OCI-LY7 (cell line): ENCODE measurements around the gene FOXJ2. TPM values are rescaled to one million over a fixed set of nuclear protein-coding genes. Genes with fewer than 3 reads are reported as not detected.

ENCODE experiments used
- BruUV-seq: library from RNA; stranded (reverse); fragments of 400-500 nt; replicated peaks from 2 replicates; lab custom pipeline; 2021; lab: Mats Ljungman, UMichigan
- CTCF ChIA-PET: fragments of 300-600 bp; sonication (Branson Sonifier 250); formaldehyde crosslinking; loops from one replicate; lab custom pipeline; 2022; ENCODE audit warnings: antibody characterized with exemption; ENCODE audit not compliant: unreplicated experiment; lab: Charles Lee
- POLR2A ChIA-PET: fragments of 300-600 bp; sonication (Branson Sonifier 250); formaldehyde crosslinking; loops from one replicate; lab custom pipeline; 2022; ENCODE audit warnings: antibody characterized with exemption; lab: Charles Lee
- DNase-seq: peaks from one replicate; pipeline ENCODE4 v3.0.0-alpha.2; 2015; ENCODE audit warnings: low spot score
- H2AFZ ChIP-seq: fragments of 200-600 bp; sonication (generic), shearing (Covaris generic); 2 replicates; pipeline ENCODE4 v1.6.1; 2014; ENCODE audit warnings: mild to moderate bottlenecking, antibody characterized with exemption, low read length, moderate library complexity
- H3K27ac ChIP-seq: fragments of 200-600 bp; sonication (generic); 2 replicates; pipeline ENCODE4 v1.5.1; 2014; ENCODE audit warnings: mixed run types, low read depth, mild to moderate bottlenecking, moderate library complexity, low read length, inconsistent platforms; ENCODE audit not compliant: poor library complexity, severe bottlenecking
- H3K36me3 ChIP-seq: fragments of 200-600 bp; sonication (generic); 2 replicates; pipeline ENCODE4 v1.6.1; 2014; ENCODE audit warnings: mild to moderate bottlenecking, antibody characterized with exemption, low read length, moderate library complexity, mixed read lengths; ENCODE audit not compliant: insufficient read depth
- H3K4me1 ChIP-seq: fragments of 200-600 bp; sonication (generic); 2 replicates; pipeline ENCODE4 v1.5.1; 2014; ENCODE audit warnings: mild to moderate bottlenecking, low read length; ENCODE audit not compliant: insufficient read depth, poor library complexity, severe bottlenecking
- H3K4me2 ChIP-seq: fragments of 200-600 bp; sonication (generic); 2 replicates; pipeline ENCODE4 v1.6.1; 2014; ENCODE audit warnings: mild to moderate bottlenecking, low read length
- H3K4me3 ChIP-seq: fragments of 200-600 bp; sonication (generic); 2 replicates; pipeline ENCODE4 v1.5.1; 2014; ENCODE audit warnings: mild to moderate bottlenecking, low read depth, low read length; ENCODE audit not compliant: poor library complexity, severe bottlenecking
- H3K79me2 ChIP-seq: fragments of 200-600 bp; sonication (generic); 2 replicates; pipeline ENCODE4 v1.6.1; 2016; ENCODE audit warnings: low read depth, mild to moderate bottlenecking, low read length, moderate library complexity, mixed read lengths; ENCODE audit not compliant: insufficient read depth
- H3K9me2 ChIP-seq: fragments of 200-600 bp; sonication (generic); 2 replicates; pipeline ENCODE4 v1.6.1; 2016; ENCODE audit warnings: mild to moderate bottlenecking, low read length, mixed read lengths; ENCODE audit not compliant: insufficient read depth
- H3K9me3 ChIP-seq: fragments of 200-600 bp; sonication (generic); 2 replicates; pipeline ENCODE4 v1.6.1; 2014; ENCODE audit warnings: mild to moderate bottlenecking, mixed run types, low read length, mixed read lengths
- H4K20me1 ChIP-seq: fragments of 200-600 bp; sonication (generic); 2 replicates; pipeline ENCODE4 v1.6.1; 2014; ENCODE audit warnings: mild to moderate bottlenecking, antibody characterized with exemption, low read length, moderate library complexity, mixed read lengths; ENCODE audit not compliant: insufficient read depth
- CTCF ChIP-seq: fragments of 200-600 bp; sonication (generic); conservative IDR thresholded peaks from 2 replicates; pipeline ENCODE4 v1.5.1; 2014; ENCODE audit warnings: mild to moderate bottlenecking, antibody characterized with exemption, low read length, moderate library complexity, mixed read lengths
- EZH2phosphoT487 ChIP-seq: fragments of 200-600 bp; sonication (generic); IDR thresholded peaks from 2 replicates; pipeline ENCODE4 v1.6.1; 2018; ENCODE audit warnings: low read depth, borderline replicate concordance, mild to moderate bottlenecking, mixed run types, antibody characterized with exemption, low read length, moderate library complexity, mixed read lengths
- intact Hi-C: fragments of 100-400 bp; cut with micrococcal nuclease; formaldehyde crosslinking; loops from one replicate; pipeline ENCODE4 v1.10.0; 2022; ENCODE audit not compliant: unreplicated experiment
- total RNA-seq, 2 experiments: library from RNA; depleted of rRNA in 1 of 2; stranded (reverse); fragments of >200 nt in 1 of 2; shearing (Covaris generic) in 1 of 2; gene quantifications; 2 replicates each; pipeline ENCODE4 v1.2.3, GENCODE V29; 2014 to 2022

Gene FOXJ2
- total RNA-seq, 2 experiments from 2014 or later: 5.7 to 9.3 TPM

GRCh38 chr12:8093291-8093690 lies 60.8 kb downstream of the FOXJ2 start:
- no peak for DNase-seq
- intact Hi-C loops: no loop called here
- H3K9me2 ChIP-seq: no peaks in the 10 kb centered on the region
- H2AFZ ChIP-seq: no peak overlapping the region
- H4K20me1 ChIP-seq: peaks cover 6% of the 10 kb centered on the region; the same call in 1 of the 2 replicates
- H3K36me3 ChIP-seq: peaks cover 94% of the 10 kb centered on the region
- no peaks in the 10 kb centered on the region for H3K4me1 ChIP-seq
- no peak overlapping the region for H3K27ac ChIP-seq
- TF ChIP-seq EZH2phosphoT487 (no peak), CTCF (no peak)
- CTCF ChIA-PET: no interaction called here
- H3K4me3 ChIP-seq: no peak overlapping the region
- BruUV-seq: no TSS peak
- H3K79me2 ChIP-seq: peaks cover 15% of the 10 kb centered on the region; the same call in 1 of the 2 replicates
- H3K9me3 ChIP-seq: no peaks in the 10 kb centered on the region
- H3K4me2 ChIP-seq: no peak overlapping the region
- POLR2A ChIA-PET: no interaction called here

- POLR2A ChIA-PET: no interaction called here
These were observed 63.9 kb downstream of the FOXJ2 start for GRCh38 chr12:8096281-8096915.

More at GRCh38 chr12:8096281-8096915, 63.9 kb downstream of the FOXJ2 start:
- BruUV-seq: no TSS peak
- no peak overlapping the region for H2AFZ ChIP-seq
- no peaks in the 10 kb centered on the region for H3K79me2 ChIP-seq
- H3K4me2 ChIP-seq: no peak overlapping the region
- no peaks in the 10 kb centered on the region for H3K9me2 ChIP-seq
- H4K20me1 ChIP-seq: no peaks in the 10 kb centered on the region
- intact Hi-C loops: no loop called here
- CTCF ChIA-PET: no interaction called here
- peaks cover 72% of the 10 kb centered on the region for H3K36me3 ChIP-seq
- no peaks in the 10 kb centered on the region for H3K9me3 ChIP-seq
- no peak for TF ChIP-seq EZH2phosphoT487
- TF ChIP-seq CTCF: no peak
- no peak overlapping the region for H3K27ac ChIP-seq
- no peak overlapping the region for H3K4me3 ChIP-seq
- no peaks in the 10 kb centered on the region for H3K4me1 ChIP-seq
- DNase-seq: no peak
